Liver (tissue), 9 donors: Measurements from ENCODE around the gene NKAIN2. TPM values are rescaled to one million over a fixed set of nuclear protein-coding genes. Genes with fewer than 3 reads are reported as not detected.

ENCODE experiments used
- DNase-seq: peaks from one replicate; pipeline ENCODE4 v3.0.0-alpha.2; 2017; ENCODE audit warnings: low spot score
- H3K27ac ChIP-seq, 2 donors: one replicate each; pipeline ENCODE4 v1.7.0; 2013; ENCODE audit warnings: inconsistent platforms in 2 of 2, low read length in 2 of 2, control low read depth in 1 of 2, low read depth in 1 of 2, mild to moderate bottlenecking in 1 of 2
- H3K27me3 ChIP-seq, 4 donors: one replicate each; pipeline versions ENCODE4 v1.6.1 to v1.7.0; 2013; ENCODE audit warnings: low read length in 3 of 4, inconsistent platforms in 1 of 4, mild to moderate bottlenecking in 1 of 4, moderate library complexity in 1 of 4; ENCODE audit not compliant: control insufficient read depth in 4 of 4, insufficient read depth in 4 of 4
- H3K36me3 ChIP-seq, 4 donors: one replicate each; pipeline versions ENCODE4 v1.6.1 to v1.7.0; 2013; ENCODE audit warnings: low read length in 3 of 4, mild to moderate bottlenecking in 3 of 4, low read depth in 1 of 4, moderate library complexity in 1 of 4; ENCODE audit not compliant: control insufficient read depth in 4 of 4, insufficient read depth in 3 of 4
- H3K4me1 ChIP-seq, 4 donors: one replicate each; pipeline versions ENCODE4 v1.6.1 to v1.7.0; 2013; ENCODE audit warnings: low read length in 3 of 4, mild to moderate bottlenecking in 3 of 4, moderate library complexity in 1 of 4; ENCODE audit not compliant: control insufficient read depth in 4 of 4, insufficient read depth in 4 of 4
- H3K4me3 ChIP-seq, 3 donors: one replicate each; pipeline versions ENCODE4 v1.6.1 to v1.7.0; 2013; ENCODE audit warnings: low read length in 3 of 3, control low read depth in 1 of 3, low read depth in 1 of 3, mild to moderate bottlenecking in 1 of 3
- H3K9ac ChIP-seq, 2 donors: one replicate each; pipeline ENCODE4 v1.7.0; 2013; ENCODE audit warnings: low read length in 2 of 2, mild to moderate bottlenecking in 2 of 2, moderate library complexity in 2 of 2, control low read depth in 1 of 2, low read depth in 1 of 2
- H3K9me3 ChIP-seq, 4 donors: one replicate each; pipeline versions ENCODE4 v1.6.1 to v1.7.0; 2013; ENCODE audit warnings: low read length in 3 of 4; ENCODE audit not compliant: control insufficient read depth in 4 of 4
- ATF3 ChIP-seq: IDR thresholded peaks from 2 replicates; pipeline ENCODE4 v1.6.1; 2016; ENCODE audit warnings: antibody characterized with exemption
- CTCF ChIP-seq: fragments of 150-350 bp; IDR thresholded peaks from 2 replicates; pipeline ENCODE4 v1.5.1; 2017; ENCODE audit warnings: improper control_type of control experiment, low read depth, low read length; ENCODE audit not compliant: missing input control
- EGR1 ChIP-seq, 2 donors: IDR thresholded peaks; 2 replicates each; pipeline ENCODE4 v1.6.1; 2016 to 2018; ENCODE audit warnings: antibody characterized with exemption in 2 of 2, low read depth in 2 of 2
- FOXA2 ChIP-seq: IDR thresholded peaks from 2 replicates; pipeline ENCODE4 v1.6.1; 2016; ENCODE audit warnings: antibody characterized with exemption
- GABPA ChIP-seq, 2 donors: IDR thresholded peaks in 1 of 2; conservative IDR thresholded peaks in 1 of 2; 2 replicates each; pipeline ENCODE4 v1.6.1; 2016; ENCODE audit warnings: antibody characterized with exemption in 2 of 2, mild to moderate bottlenecking in 1 of 2, moderate library complexity in 1 of 2
- HNF4A ChIP-seq, 2 donors: conservative IDR thresholded peaks; 2 replicates each; pipeline ENCODE4 v1.6.1; 2016; ENCODE audit warnings: antibody characterized with exemption in 2 of 2, mild to moderate bottlenecking in 2 of 2
- JUND ChIP-seq, 2 donors: IDR thresholded peaks; 2 replicates each; pipeline ENCODE4 v1.6.1; 2016; ENCODE audit warnings: antibody characterized with exemption in 2 of 2
- NR2F2 ChIP-seq: IDR thresholded peaks from 2 replicates; pipeline ENCODE4 v1.6.1; 2016; ENCODE audit warnings: antibody characterized with exemption
- RAD21 ChIP-seq, 2 donors: IDR thresholded peaks; 2 replicates each; pipeline ENCODE4 v1.6.1; 2016; ENCODE audit warnings: antibody characterized with exemption in 2 of 2, mild to moderate bottlenecking in 2 of 2
- SP1 ChIP-seq: IDR thresholded peaks from 2 replicates; pipeline ENCODE4 v1.6.1; 2018; ENCODE audit warnings: antibody characterized with exemption, mild to moderate bottlenecking
- WGBS: extraction: QIAGEN DNeasy Blood & Tissue Kit; methylation state at CpG from one replicate; pipeline ENCODE4 v1.1.7; 2013; 5-methylcytosine and 5-hydroxymethylcytosine counted together
- polyA plus RNA-seq, 2 donors: library from polyadenylated mRNA; stranded (reverse) in 1 of 2; unstranded in 1 of 2; fragments of 200-250 nt in 1 of 2; fragments of >200 nt in 1 of 2; fragmentation: Nextera tagmentation in 1 of 2; extraction: Ambion mirVana in 1 of 2; gene quantifications; one replicate each; pipeline versions ENCODE4 v1.2.1 to v1.2.3, GENCODE V29; 2013 to 2015
- total RNA-seq, 2 donors: library from RNA; depleted of rRNA; stranded (reverse); fragments of >200 nt; gene quantifications; one replicate each; pipeline ENCODE4 v1.2.3, GENCODE V29; 2014
- TF ChIP-seq, protein P1 (sequence below): IDR thresholded peaks from 2 replicates; pipeline ENCODE4 v1.6.1; 2016; ENCODE audit warnings: antibody characterized with exemption
- TF ChIP-seq, protein P2 (sequence below): IDR thresholded peaks from 2 replicates; pipeline ENCODE4 v1.6.1; 2016; ENCODE audit warnings: antibody characterized with exemption
- TF ChIP-seq, protein P3 (sequence below): IDR thresholded peaks from 2 replicates; pipeline ENCODE4 v1.6.1; 2016; ENCODE audit warnings: antibody characterized with exemption, mild to moderate bottlenecking
- donor health status: healthy.
- donor health status: healthy.
- donor health status: healthy.
- donor health status: healthy.
- donor health status: healthy.

The NKAIN2 gene
- total and polyA plus RNA-seq, 4 donors, result 0.05 to 0.14 TPM; not detected in 2

GRCh38 chr6:124830506-124830905 is 1026.8 kb downstream of the NKAIN2 start (continued):
- TF ChIP-seq, protein P1, sequence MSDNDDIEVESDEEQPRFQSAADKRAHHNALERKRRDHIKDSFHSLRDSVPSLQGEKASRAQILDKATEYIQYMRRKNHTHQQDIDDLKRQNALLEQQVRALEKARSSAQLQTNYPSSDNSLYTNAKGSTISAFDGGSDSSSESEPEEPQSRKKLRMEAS, result no peak

DNA sequence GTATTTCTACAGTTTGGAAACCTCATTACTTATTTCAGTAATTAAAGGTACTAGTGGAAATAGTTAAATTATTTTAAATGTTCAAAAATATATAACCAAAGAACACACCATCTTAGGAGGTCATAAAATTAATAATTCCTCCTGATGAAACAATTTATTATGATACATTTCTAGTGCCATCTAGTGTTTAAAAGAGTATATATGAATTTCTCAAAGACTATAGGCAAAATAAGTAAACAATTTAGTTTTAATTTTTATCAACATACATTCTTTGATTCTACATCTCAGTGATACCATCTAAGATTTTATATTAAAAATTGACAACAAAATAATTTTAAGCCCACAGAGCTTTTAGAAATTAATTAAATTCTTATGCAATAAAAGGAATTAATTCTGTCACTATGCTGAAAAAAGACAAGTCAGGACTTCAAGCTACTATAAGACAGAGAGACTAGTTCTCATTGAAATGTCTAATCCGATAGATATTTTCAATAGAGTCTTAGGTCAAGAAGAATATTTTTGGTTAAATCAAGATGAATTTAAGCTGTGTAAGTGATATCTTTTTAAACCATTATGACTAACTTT is 1050.8 kb downstream of the NKAIN2 start:
- H3K9me3 ChIP-seq, result no peaks in the 10 kb centered on the region
- H3K4me1 ChIP-seq, result no peaks in the 10 kb centered on the region
- H3K4me3 ChIP-seq, result no peak overlapping the region
- no peak overlapping the region for H3K9ac ChIP-seq
- TF ChIP-seq GABPA (IDR thresholded peaks at IDR 0.05 in 1 of 2, conservative IDR thresholded peaks at IDR 0.05 in 1 of 2) (no peak), SP1 (no peak), RAD21 (IDR thresholded peaks at IDR 0.05) (peak; percentile 37 to 39), NR2F2 (no peak), EGR1 (IDR thresholded peaks at IDR 0.05; ENCODE audit: low read depth in 2 of 2) (no peak), CTCF (no peak), FOXA2 (no peak)
- H3K27ac ChIP-seq, result no peak overlapping the region
- WGBS, result 64% methylated on average over 1 of the region's 1 CpG
- H3K36me3 ChIP-seq, result no peaks in the 10 kb centered on the region
- DNase-seq, result no peak
- H3K27me3 ChIP-seq, result no peaks in the 10 kb centered on the region

DNA sequence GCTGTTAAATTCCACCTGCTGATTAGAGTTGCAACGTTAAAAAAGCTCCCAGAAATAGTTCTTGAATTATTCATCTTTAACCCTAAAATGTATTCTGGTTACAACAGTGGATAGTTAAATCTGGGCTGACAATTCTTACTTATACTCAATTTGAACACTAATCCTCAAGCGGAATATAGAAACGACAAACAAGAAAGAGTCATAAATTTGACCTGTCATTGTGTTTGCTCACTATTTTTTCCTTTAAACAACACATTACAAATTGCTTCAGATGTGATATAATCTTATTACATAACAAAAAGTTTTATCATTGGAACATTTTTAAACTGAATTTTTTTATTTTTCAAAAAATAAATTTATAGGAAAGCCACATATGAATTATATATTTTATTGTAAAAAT is 1054.1 kb downstream of the NKAIN2 start:
- WGBS, result 72% methylated on average over 3 of the region's 3 CpGs
- DNase-seq, result no peak
- H3K36me3 ChIP-seq, result no peaks in the 10 kb centered on the region
- H3K27me3 ChIP-seq, result no peaks in the 10 kb centered on the region
- no peak overlapping the region for H3K27ac ChIP-seq
- H3K9ac ChIP-seq, result no peak overlapping the region
- TF ChIP-seq HNF4A (conservative IDR thresholded peaks at IDR 0.05) (no peak), SP1 (no peak), NR2F2 (no peak), FOXA2 (no peak), GABPA (IDR thresholded peaks at IDR 0.05 in 1 of 2, conservative IDR thresholded peaks at IDR 0.05 in 1 of 2) (no peak), JUND (IDR thresholded peaks at IDR 0.05) (no peak), ATF3 (no peak), RAD21 (IDR thresholded peaks at IDR 0.05) (no peak), CTCF (no peak)
- TF ChIP-seq, protein P2, sequence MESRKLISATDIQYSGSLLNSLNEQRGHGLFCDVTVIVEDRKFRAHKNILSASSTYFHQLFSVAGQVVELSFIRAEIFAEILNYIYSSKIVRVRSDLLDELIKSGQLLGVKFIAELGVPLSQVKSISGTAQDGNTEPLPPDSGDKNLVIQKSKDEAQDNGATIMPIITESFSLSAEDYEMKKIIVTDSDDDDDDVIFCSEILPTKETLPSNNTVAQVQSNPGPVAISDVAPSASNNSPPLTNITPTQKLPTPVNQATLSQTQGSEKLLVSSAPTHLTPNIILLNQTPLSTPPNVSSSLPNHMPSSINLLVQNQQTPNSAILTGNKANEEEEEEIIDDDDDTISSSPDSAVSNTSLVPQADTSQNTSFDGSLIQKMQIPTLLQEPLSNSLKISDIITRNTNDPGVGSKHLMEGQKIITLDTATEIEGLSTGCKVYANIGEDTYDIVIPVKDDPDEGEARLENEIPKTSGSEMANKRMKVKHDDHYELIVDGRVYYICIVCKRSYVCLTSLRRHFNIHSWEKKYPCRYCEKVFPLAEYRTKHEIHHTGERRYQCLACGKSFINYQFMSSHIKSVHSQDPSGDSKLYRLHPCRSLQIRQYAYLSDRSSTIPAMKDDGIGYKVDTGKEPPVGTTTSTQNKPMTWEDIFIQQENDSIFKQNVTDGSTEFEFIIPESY, result no peak
- TF ChIP-seq, protein P3, sequence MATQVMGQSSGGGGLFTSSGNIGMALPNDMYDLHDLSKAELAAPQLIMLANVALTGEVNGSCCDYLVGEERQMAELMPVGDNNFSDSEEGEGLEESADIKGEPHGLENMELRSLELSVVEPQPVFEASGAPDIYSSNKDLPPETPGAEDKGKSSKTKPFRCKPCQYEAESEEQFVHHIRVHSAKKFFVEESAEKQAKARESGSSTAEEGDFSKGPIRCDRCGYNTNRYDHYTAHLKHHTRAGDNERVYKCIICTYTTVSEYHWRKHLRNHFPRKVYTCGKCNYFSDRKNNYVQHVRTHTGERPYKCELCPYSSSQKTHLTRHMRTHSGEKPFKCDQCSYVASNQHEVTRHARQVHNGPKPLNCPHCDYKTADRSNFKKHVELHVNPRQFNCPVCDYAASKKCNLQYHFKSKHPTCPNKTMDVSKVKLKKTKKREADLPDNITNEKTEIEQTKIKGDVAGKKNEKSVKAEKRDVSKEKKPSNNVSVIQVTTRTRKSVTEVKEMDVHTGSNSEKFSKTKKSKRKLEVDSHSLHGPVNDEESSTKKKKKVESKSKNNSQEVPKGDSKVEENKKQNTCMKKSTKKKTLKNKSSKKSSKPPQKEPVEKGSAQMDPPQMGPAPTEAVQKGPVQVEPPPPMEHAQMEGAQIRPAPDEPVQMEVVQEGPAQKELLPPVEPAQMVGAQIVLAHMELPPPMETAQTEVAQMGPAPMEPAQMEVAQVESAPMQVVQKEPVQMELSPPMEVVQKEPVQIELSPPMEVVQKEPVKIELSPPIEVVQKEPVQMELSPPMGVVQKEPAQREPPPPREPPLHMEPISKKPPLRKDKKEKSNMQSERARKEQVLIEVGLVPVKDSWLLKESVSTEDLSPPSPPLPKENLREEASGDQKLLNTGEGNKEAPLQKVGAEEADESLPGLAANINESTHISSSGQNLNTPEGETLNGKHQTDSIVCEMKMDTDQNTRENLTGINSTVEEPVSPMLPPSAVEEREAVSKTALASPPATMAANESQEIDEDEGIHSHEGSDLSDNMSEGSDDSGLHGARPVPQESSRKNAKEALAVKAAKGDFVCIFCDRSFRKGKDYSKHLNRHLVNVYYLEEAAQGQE, result no peak
- H3K9me3 ChIP-seq, result no peaks in the 10 kb centered on the region
- H3K4me3 ChIP-seq, result no peak overlapping the region
- H3K4me1 ChIP-seq, result no peaks in the 10 kb centered on the region
